ENCODE results near the gene PAPPA2.

DNA sequence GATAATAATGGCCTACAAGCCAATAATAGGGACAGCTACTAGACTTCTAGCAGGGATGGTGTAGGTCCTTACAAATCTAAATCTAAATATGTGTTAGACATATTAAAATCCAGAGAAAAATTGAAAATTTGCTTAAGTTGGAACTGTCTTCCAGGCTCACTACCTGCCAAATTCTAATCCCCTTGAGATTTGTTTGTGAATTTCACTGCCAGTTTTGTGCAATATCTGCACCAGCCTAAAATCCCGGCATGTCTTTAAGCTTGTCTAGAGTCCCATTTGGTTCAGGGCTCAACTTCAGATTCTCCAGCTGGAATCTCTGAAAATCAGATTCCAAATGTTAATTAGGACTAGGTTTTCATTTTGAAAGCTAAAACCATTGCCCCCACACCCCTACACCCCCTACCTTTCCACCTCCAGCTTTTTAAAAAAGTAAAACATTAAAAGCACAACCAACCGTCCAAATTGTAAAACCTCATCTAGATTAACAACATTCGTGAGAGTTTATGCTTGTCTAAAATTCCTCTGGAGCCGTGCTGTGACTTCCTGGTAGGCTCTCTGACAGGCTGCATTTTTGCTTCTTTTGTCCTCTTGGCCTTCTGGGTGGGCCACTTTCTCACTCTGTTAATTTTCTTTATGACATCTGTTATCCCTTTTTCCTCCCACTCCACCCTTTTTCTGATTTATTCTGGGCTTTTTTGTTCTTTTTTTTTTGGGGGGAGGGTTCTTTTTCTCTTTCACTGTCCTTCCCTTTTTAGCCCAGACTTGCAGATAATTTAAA is 348.7 kb downstream of the PAPPA2 start:
- TF ChIP-seq POLR2A (IDR thresholded peaks at IDR 0.05) (no peak), POLR2AphosphoS5 (IDR thresholded peaks at IDR 0.05) (no peak)
- TF ChIP-seq, protein P1, sequence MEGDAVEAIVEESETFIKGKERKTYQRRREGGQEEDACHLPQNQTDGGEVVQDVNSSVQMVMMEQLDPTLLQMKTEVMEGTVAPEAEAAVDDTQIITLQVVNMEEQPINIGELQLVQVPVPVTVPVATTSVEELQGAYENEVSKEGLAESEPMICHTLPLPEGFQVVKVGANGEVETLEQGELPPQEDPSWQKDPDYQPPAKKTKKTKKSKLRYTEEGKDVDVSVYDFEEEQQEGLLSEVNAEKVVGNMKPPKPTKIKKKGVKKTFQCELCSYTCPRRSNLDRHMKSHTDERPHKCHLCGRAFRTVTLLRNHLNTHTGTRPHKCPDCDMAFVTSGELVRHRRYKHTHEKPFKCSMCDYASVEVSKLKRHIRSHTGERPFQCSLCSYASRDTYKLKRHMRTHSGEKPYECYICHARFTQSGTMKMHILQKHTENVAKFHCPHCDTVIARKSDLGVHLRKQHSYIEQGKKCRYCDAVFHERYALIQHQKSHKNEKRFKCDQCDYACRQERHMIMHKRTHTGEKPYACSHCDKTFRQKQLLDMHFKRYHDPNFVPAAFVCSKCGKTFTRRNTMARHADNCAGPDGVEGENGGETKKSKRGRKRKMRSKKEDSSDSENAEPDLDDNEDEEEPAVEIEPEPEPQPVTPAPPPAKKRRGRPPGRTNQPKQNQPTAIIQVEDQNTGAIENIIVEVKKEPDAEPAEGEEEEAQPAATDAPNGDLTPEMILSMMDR (IDR thresholded peaks at IDR 0.05), result no peak

All from transverse colon (tissue), 4 donors.